Amniotic stem cell (primary cell): ENCODE results near the gene CCND1.
"Not testable (repeated sequence)": the region's sequence is repeated elsewhere in the genome, so short reads cannot be mapped to it uniquely, and the experiment has no call there.

Experiments used
- DNase-seq: peaks from one replicate; lab custom pipeline; 2025; lab: John Stamatoyannopoulos, UW

Gene CCND1

DNA sequence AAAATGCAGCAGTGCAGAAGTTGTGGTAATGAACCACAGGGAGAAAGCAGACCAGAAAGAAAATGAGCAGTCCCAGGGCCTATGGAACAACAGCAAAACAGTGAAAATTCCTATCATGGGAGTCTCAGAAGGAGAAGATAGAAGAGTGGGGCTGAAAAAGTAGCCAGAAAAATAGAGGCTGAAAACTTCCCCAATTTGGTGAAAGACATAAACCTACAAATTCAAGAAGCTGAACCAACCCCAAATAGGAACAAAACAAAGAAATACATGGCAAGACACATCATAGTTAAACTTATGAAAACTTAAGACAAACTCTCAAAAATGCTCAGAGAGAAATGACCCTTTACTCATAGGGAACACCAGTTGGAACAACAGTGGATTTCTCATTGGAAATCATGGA is 51.5 kb downstream of the CCND1 start:
- DNase-seq, result no peak

GRCh38 chr11:69694781-69695180 is 53.8 kb downstream of the CCND1 start:
- DNase-seq, result no peak

DNA sequence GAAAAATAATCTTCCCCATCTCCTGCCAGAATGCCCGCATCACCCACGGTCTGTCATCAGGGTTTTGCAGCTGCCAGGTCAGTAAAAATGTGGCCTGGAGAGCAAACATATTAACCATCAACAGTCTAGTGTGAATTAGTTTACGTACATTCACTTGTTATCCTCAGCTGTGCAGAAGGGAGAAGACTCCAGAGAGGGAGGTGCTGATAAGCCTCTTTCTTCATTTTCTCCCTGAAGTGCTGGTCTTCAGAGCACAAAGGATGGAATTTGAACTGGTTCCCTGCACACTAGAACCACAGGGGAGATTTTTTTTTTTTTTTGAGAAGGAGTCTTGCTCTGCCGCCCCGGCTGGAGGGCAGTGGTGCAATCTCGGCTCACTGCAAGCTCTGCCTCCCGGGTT is 54.6 kb downstream of the CCND1 start:
- no peak for DNase-seq

- DNase-seq, result not testable (repeated sequence)
Observed at GRCh38 chr11:69695995-69696394, 55.0 kb downstream of the CCND1 start.

- DNase-seq, result no peak
Observed at GRCh38 chr11:69696749-69697468, 56.0 kb downstream of the CCND1 start.

DNA sequence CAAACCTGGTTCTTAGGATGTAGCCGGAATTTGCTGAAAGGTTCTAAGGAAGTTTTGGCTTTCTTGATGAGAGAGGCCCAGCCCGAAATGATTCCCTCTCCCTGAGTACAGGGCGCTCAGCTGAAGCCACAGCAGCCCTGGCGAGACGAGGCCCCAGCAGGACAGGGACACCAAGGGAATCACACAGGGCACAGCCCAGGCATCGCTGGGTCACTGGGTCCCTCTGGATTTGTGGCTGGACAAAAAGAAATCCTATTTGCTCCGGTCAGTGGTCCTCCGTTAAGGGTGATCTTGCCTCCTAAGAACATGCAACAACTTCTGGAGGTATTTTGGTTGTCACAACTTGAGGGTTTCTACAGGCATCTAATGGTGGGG is 56.5 kb downstream of the CCND1 start:
- no peak for DNase-seq

GRCh38 chr11:69697861-69698260 is 56.9 kb downstream of the CCND1 start:
- DNase-seq, result no peak

- DNase-seq, result no peak
Observed at GRCh38 chr11:69698362-69698761, 57.4 kb downstream of the CCND1 start.

- DNase-seq, result no peak
Observed at GRCh38 chr11:69699213-69699612, 58.3 kb downstream of the CCND1 start.

DNA sequence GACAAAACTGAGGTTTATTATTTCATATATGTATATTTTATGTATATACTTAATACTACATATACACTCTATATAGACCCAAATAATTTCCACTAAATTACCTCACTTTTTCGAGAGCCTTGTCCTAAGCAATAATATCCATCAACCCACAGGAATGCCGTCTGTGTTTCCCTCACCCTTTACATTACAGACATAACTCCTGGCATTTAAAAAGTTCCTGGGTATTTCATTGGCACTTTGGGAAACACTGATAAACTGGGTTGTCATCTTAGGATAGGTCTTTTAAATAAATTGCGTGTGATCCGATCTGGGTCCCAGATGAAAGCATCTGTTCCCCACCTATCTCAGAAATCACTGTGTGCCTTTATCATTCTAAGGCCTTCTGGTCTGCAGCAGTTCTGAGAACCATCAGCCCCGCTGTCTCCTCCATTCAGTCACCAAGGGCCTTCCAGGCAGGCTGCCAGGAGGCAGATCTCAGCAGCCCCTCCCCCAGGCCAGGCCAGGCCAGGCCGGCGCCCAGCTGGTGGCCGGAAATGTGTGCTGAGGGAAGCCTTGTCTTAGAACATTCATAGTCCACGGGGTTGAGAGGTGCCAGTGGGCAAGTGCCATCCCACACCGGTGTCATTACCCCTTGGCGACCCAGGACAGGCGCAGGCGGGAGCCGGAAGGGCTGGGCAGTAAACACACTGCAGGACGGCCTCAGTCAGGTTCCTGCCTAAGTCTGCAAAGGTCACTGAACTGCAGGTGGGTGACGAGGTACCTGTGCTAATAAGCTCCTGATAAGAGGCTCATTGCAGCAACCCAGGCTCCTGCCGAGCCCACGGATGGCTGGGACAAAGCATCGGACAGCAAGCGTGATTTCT is 59.6 kb downstream of the CCND1 start:
- DNase-seq, result no peak

DNA sequence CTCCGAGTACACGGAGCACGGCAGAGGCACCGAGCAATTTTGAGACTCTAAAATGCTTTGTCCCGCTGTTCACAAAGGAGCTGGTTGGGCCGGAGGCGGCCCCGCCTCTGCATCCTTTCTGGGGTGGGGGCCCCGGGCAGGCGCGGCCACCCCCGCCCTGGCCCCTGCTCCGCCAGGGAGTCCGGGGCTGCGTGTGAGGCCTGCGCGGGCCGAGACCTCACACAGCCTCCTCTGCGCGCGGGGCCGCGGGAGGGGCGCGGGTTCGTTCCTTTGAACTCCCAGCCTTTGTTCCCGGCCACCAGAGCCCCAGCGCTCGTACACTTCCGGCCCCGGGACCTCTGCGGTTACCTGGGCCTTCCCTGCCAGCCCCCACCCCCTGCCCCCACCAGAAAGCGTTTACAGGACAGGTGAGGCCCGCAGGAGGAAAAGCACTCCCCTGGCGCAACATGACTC is 61.3 kb downstream of the CCND1 start:
- DNase-seq, result no peak

- DNase-seq, result no peak
Observed at GRCh38 chr11:69702769-69703452, 62.0 kb downstream of the CCND1 start.

DNA sequence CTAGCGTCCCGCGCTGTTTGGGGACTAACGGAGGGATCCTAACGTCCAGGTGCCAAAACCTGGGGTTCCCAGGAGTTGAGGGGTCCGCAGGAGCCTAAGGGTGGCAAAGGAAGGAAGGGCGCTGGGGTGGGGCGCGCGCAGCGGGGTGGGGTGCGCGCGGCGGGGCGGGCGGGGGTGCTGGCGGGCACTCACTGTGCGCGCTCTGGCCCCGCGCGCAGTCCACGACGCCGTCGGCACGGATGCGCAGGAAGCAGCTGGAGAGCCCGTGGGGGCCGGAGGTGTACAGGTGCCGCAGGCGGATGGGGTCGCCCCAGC is 62.5 kb downstream of the CCND1 start:
- no peak for DNase-seq
